RWPE2 (cell line): ENCODE measurements around the gene ARID3C.

Experiments
- ATAC-seq: fragments of 200-7000 bp; cut with Tn5 transposase; 3 replicates; pipeline ENCODE4 v1.9.1; 2021; ENCODE audit warnings: low read depth
- DNase-seq: peaks from one replicate; pipeline ENCODE4 v3.0.0-alpha.2; 2020; ENCODE audit warnings: low spot score
- H3K27ac ChIP-seq: fragments of 450-650 bp; 2 replicates; pipeline ENCODE4 v1.5.1; 2017; ENCODE audit warnings: mild to moderate bottlenecking; ENCODE audit not compliant: poor library complexity, severe bottlenecking
- H3K27me3 ChIP-seq: fragments of 250-450 bp; sonication (Bioruptor Pico); 2 replicates; pipeline ENCODE4 v1.5.1; 2021; ENCODE audit warnings: mild to moderate bottlenecking, moderate library complexity; ENCODE audit not compliant: insufficient read depth, poor library complexity, severe bottlenecking
- H3K36me3 ChIP-seq: fragments of 250-450 bp; sonication (Bioruptor Pico); 2 replicates; pipeline ENCODE4 v1.5.1; 2020; ENCODE audit warnings: low read depth, mild to moderate bottlenecking, moderate library complexity
- H3K4me1 ChIP-seq: fragments of 250-450 bp; sonication (Bioruptor Pico); 2 replicates; pipeline ENCODE4 v1.5.1; 2021; ENCODE audit warnings: mild to moderate bottlenecking, moderate library complexity; ENCODE audit not compliant: insufficient read depth, poor library complexity, severe bottlenecking
- H3K4me3 ChIP-seq: fragments of 250-450 bp; sonication (Bioruptor Pico); 2 replicates; pipeline ENCODE4 v1.5.1; 2021; ENCODE audit warnings: mild to moderate bottlenecking, moderate library complexity; ENCODE audit not compliant: severe bottlenecking
- H3K9me3 ChIP-seq: fragments of 250-450 bp; sonication (Bioruptor Pico); 2 replicates; pipeline ENCODE4 v1.5.1; 2021; ENCODE audit warnings: mild to moderate bottlenecking, moderate library complexity; ENCODE audit not compliant: severe bottlenecking
- CTCF ChIP-seq: fragments of 450-650 bp; IDR thresholded peaks from one replicate; pipeline ENCODE4 v1.5.1; 2017; ENCODE audit warnings: mild to moderate bottlenecking, moderate library complexity; ENCODE audit not compliant: poor library complexity, severe bottlenecking

ARID3C gene

GRCh38 chr9:34624475-34625185, 4.2 kb downstream of the ARID3C start:
- H3K27ac ChIP-seq = no peak overlapping the region
- no peak for DNase-seq
- no peaks in the 10 kb centered on the region for H3K9me3 ChIP-seq
- TF ChIP-seq CTCF = no peak
- H3K4me3 ChIP-seq = no peak overlapping the region
- peaks cover 2% of the 10 kb centered on the region for H3K4me1 ChIP-seq
- H3K27me3 ChIP-seq = peaks cover 46% of the 10 kb centered on the region
- no peaks in the 10 kb centered on the region for H3K36me3 ChIP-seq
- ATAC-seq = no peak

GRCh38 chr9:34623374-34624235, 5.3 kb downstream of the ARID3C start:
- no peak overlapping the region for H3K4me3 ChIP-seq
- H3K9me3 ChIP-seq = no peaks in the 10 kb centered on the region
- ATAC-seq (no peak), DNase-seq (no peak)
- H3K4me1 ChIP-seq = peaks cover 2% of the 10 kb centered on the region
- peaks cover 38% of the 10 kb centered on the region for H3K27me3 ChIP-seq
- TF ChIP-seq CTCF = no peak
- peaks cover 4% of the 10 kb centered on the region; the same call in 1 of the 2 replicates for H3K36me3 ChIP-seq
- no peak overlapping the region for H3K27ac ChIP-seq

- peak; percentile 97 for ATAC-seq
- peak within 1 kb of the TSS; percentile 67 for H3K4me3 ChIP-seq
- H3K27ac ChIP-seq = no peak within 1 kb of the TSS
- H3K4me1 ChIP-seq = no peaks in the 10 kb centered on the region
- H3K27me3 ChIP-seq = peaks cover 13% of the 10 kb centered on the region
- DNase-seq = peak; percentile 91
- H3K36me3 ChIP-seq = peaks cover 9% of the 10 kb centered on the region
- H3K9me3 ChIP-seq = no peaks in the 10 kb centered on the region
- TF ChIP-seq CTCF = no peak
Measured at GRCh38 chr9:34620061-34620994, 8.5 kb downstream of the ARID3C start, which contains the start of gene DCTN3. Gene DCTN3 (minus strand): TSS chr9:34620495. CDS start chr9:34620464, 31 bp downstream.

- Histone ChIP-seq H3K4me1 (no peaks in the 10 kb centered on the region), H3K4me3 (no peak overlapping the region), H3K27ac (no peak overlapping the region), H3K36me3 (peaks cover 9% of the 10 kb centered on the region), H3K9me3 (no peaks in the 10 kb centered on the region), H3K27me3 (no peaks in the 10 kb centered on the region)
- no peak for ATAC-seq
- no peak for TF ChIP-seq CTCF
- no peak for DNase-seq
Measured at GRCh38 chr9:34615132-34615531, 13.7 kb downstream of the ARID3C start.
